ENCODE data around the gene VPS41. TPM values are rescaled to one million over a fixed set of nuclear protein-coding genes. Genes with fewer than 3 reads are reported as not detected.

Gene VPS41
- total RNA-seq, 1 donor from 2014 or later: 72.1 TPM

DNA sequence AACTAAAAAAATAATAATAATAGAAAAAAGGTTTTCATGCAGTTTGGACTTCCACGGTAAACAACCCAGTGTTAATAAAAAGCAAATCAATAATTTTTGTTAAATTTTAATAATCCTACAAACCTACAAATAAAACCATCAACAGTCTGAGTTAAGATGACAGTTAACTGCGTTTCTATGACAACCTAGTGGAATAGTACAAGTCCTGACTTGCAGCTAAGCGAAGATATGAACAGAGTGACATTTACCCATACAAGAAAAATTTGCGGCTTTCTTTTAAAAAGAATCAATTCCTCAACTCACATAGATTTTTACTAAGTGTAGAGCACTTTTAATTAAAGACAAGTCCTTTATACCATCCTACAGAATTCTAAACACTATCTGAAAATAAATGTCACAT is 35.6 kb downstream of the VPS41 start:
- TF ChIP-seq, protein P1, sequence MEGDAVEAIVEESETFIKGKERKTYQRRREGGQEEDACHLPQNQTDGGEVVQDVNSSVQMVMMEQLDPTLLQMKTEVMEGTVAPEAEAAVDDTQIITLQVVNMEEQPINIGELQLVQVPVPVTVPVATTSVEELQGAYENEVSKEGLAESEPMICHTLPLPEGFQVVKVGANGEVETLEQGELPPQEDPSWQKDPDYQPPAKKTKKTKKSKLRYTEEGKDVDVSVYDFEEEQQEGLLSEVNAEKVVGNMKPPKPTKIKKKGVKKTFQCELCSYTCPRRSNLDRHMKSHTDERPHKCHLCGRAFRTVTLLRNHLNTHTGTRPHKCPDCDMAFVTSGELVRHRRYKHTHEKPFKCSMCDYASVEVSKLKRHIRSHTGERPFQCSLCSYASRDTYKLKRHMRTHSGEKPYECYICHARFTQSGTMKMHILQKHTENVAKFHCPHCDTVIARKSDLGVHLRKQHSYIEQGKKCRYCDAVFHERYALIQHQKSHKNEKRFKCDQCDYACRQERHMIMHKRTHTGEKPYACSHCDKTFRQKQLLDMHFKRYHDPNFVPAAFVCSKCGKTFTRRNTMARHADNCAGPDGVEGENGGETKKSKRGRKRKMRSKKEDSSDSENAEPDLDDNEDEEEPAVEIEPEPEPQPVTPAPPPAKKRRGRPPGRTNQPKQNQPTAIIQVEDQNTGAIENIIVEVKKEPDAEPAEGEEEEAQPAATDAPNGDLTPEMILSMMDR (conservative IDR thresholded peaks at IDR 0.05): no peak
- peaks cover under 1% of the 10 kb centered on the region for H3K4me1 Mint-ChIP-seq
- H3K36me3 Mint-ChIP-seq (ENCODE audit: low read depth): no peaks in the 10 kb centered on the region
- no peak overlapping the region for H3K27ac Mint-ChIP-seq (ENCODE audit: unreplicated experiment)
- H3K4me3 Mint-ChIP-seq: no peak overlapping the region
- no peaks in the 10 kb centered on the region for H3K9me3 Mint-ChIP-seq
- no peaks in the 10 kb centered on the region for H3K27me3 Mint-ChIP-seq (ENCODE audit: low read depth)
- no peak for DNase-seq (ENCODE audit: low read depth, low spot score)

DNA sequence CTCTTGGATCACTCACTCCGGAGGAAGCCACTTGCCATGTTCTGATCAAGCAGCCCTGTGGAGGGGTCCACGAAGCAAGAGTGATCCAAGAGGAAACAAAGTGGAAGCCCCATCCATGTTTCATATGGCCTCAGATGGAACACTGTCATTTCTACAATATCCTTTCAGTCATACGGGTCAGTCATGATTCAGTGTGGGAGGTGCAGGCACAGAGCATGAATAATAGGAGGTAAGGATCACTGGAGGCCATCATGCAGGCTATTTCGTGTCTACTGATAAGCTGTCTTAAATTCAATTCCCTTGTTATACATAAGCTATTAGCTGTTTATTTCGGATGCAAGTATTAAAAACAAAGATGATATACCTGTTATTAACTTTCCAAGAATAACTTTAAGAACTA is 36.8 kb downstream of the VPS41 start:
- Mint-ChIP-seq H3K9me3 (no peaks in the 10 kb centered on the region), H3K36me3 (ENCODE audit: low read depth) (no peaks in the 10 kb centered on the region), H3K4me3 (no peak overlapping the region), H3K27me3 (ENCODE audit: low read depth) (no peaks in the 10 kb centered on the region), H3K27ac (ENCODE audit: unreplicated experiment) (no peak overlapping the region), H3K4me1 (no peaks in the 10 kb centered on the region)
- no peak for DNase-seq (ENCODE audit: low read depth, low spot score)
- TF ChIP-seq, protein P1 (conservative IDR thresholded peaks at IDR 0.05): no peak

DNA sequence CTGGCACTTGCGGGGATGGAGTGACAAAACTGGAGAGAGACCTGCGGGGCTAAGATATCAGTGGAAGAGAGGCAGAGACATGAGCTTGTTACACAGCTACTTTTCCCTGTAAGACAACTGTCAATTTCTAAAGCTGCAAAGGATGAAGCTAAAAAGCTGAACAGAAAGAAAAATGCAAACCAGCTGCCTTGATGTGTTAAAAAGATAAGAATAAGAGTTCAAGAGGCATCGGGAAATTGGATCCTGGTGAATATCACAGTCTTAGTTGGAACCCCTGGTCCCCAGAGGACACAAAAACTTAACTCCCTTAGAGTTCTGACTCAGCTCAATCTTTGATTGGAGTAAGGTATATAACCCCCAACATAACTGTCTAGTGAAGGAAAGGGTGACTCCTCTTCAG is 38.8 kb downstream of the VPS41 start:
- no peaks in the 10 kb centered on the region for H3K36me3 Mint-ChIP-seq (ENCODE audit: low read depth)
- no peak overlapping the region for H3K27ac Mint-ChIP-seq (ENCODE audit: unreplicated experiment)
- no peaks in the 10 kb centered on the region for H3K9me3 Mint-ChIP-seq
- DNase-seq (ENCODE audit: low read depth, low spot score): no peak
- H3K27me3 Mint-ChIP-seq (ENCODE audit: low read depth): no peaks in the 10 kb centered on the region
- no peaks in the 10 kb centered on the region for H3K4me1 Mint-ChIP-seq
- no peak overlapping the region for H3K4me3 Mint-ChIP-seq
- TF ChIP-seq, protein P1 (conservative IDR thresholded peaks at IDR 0.05): no peak

DNA sequence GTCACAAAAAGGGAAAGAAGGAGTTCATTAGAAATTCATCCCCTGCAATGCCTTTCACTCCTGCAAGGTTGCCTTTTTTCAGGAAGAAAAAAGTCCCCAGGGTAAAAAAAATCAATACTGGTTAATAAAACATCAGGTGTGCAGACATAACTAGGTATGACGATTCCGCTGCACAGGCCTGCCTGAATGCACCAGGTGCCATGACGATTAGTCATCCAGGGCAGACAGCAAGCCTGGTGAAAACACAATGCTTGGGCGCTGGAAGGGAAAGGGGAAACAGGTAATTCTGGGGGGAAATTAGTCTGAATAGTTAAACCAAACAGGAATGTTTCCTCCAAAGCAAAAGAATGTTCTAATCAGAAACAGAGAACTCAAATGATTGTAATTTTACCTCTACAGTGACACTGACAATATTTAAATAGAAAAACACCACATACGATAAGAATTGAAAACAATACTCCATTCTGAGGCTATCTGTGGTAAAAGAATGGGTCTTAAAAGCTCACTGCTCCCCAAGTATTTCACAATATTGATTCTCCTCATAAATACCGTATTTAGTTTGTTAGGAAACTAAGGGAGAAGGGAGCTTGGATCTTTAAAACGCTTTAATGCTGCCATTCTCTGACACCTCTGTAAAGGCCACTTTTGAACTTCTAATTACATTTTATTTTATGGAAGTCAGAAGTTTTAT is 45.2 kb downstream of the VPS41 start:
- DNase-seq (ENCODE audit: low read depth, low spot score): no peak
- Mint-ChIP-seq H3K27ac (ENCODE audit: unreplicated experiment) (no peak overlapping the region), H3K4me1 (peaks cover 13% of the 10 kb centered on the region), H3K27me3 (ENCODE audit: low read depth) (no peaks in the 10 kb centered on the region), H3K9me3 (no peaks in the 10 kb centered on the region), H3K36me3 (ENCODE audit: low read depth) (peaks cover 2% of the 10 kb centered on the region), H3K4me3 (no peak overlapping the region)
- TF ChIP-seq, protein P1 (conservative IDR thresholded peaks at IDR 0.05): no peak

DNA sequence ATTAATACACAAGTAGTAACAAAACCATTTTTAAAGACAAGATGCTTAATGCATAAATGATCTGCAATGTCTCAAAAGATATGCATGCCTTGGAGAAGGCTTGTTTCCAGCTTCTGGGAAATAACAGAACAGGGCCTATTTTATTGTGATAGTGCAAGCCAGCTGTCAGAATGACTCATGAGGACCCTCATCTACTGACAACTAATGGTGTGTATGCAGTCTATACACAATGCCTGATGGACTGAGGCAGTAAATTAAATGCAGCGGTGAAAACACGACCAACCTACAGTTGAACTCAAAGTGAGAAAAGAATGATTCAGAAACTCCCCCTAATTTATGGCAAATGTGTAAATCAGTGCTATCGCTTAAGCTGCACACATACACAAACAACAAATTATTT is 46.3 kb downstream of the VPS41 start:
- DNase-seq (ENCODE audit: low read depth, low spot score): no peak
- TF ChIP-seq, protein P1 (conservative IDR thresholded peaks at IDR 0.05): no peak
- Mint-ChIP-seq H3K36me3 (ENCODE audit: low read depth) (peaks cover 2% of the 10 kb centered on the region), H3K27ac (ENCODE audit: unreplicated experiment) (no peak overlapping the region), H3K4me1 (peaks cover 13% of the 10 kb centered on the region), H3K9me3 (no peaks in the 10 kb centered on the region), H3K4me3 (no peak overlapping the region), H3K27me3 (ENCODE audit: low read depth) (no peaks in the 10 kb centered on the region)
